ENCODE results near the gene COL1A1. TPM values are rescaled to one million over a fixed set of nuclear protein-coding genes. Genes with fewer than 3 reads are reported as not detected.

COL1A1 gene
- total RNA-seq, 4 donors from 2014 or later: 14.3 to 109 (median 36.6) TPM

DNA sequence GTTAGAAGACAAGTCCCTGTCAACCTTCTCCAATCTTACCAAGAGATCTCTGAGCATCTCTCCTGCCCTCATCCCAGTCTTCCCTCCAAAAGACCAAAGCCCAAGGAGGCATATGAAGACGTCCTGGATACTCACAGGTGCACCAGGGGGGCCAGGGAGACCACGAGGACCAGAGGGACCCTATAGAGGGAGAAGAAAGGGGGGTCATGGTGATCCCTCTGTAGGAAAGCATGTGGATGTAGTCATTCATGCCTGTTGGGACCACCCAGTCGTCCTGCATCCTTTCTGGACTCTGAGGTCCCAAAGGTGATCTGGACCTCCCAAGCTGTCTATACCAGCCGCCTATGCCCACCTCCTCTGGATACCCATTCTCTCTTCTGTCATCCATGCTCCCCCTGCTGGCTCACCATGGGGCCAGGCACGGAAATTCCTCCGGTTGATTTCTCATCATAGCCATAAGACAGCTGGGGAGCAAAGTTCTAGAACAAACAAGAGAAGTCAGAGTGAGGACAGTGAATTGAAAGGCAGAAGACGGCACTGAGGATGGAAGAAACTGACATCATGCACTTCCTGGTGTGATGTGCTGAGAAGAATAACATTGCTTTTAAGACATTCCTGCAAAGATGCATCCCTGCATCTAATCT, 3.3 kb downstream of the COL1A1 start:
- TF ChIP-seq, protein P1, sequence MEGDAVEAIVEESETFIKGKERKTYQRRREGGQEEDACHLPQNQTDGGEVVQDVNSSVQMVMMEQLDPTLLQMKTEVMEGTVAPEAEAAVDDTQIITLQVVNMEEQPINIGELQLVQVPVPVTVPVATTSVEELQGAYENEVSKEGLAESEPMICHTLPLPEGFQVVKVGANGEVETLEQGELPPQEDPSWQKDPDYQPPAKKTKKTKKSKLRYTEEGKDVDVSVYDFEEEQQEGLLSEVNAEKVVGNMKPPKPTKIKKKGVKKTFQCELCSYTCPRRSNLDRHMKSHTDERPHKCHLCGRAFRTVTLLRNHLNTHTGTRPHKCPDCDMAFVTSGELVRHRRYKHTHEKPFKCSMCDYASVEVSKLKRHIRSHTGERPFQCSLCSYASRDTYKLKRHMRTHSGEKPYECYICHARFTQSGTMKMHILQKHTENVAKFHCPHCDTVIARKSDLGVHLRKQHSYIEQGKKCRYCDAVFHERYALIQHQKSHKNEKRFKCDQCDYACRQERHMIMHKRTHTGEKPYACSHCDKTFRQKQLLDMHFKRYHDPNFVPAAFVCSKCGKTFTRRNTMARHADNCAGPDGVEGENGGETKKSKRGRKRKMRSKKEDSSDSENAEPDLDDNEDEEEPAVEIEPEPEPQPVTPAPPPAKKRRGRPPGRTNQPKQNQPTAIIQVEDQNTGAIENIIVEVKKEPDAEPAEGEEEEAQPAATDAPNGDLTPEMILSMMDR (IDR thresholded peaks at IDR 0.05; ENCODE audit: low read depth): no peak

DNA sequence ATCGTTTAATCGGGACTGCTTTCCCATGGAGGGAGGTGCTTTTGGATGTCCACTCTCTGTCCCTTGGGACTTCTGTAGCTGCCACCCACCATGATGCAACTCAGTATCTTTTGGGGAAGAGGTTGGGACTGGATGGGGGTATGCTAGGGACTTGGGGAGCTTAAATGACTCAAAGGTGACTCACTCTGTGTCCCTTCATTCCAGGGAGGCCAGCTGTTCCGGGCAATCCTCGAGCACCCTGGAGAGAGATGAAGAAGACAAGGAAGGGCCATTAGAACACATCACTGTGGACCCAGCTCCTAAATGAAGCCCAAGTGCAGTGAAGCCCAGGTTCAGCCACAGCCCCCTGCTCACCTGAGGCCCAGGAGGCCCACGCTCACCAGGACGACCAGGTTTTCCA, 4.6 kb downstream of the COL1A1 start:
- TF ChIP-seq, protein P1 (IDR thresholded peaks at IDR 0.05; ENCODE audit: low read depth): no peak

DNA sequence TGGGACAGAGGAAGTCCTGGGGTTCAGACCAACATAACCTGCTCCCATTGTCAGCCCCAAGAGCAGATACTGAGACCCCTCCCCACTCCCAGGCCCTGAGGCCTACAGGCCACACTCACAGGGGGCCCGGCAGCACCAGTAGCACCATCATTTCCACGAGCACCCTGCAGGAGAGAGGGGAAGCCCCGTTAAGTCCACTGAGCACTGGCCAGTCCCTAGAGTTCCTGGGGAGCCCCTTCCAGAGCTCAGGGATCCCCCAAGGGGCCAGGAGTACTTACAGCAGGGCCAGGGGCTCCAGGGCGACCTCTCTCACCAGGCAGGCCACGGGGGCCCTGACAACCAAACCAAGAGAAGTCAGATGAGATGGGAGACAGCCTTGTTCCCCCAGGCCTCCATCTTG, 5.4 kb downstream of the COL1A1 start:
- TF ChIP-seq, protein P1 (IDR thresholded peaks at IDR 0.05; ENCODE audit: low read depth): no peak

DNA sequence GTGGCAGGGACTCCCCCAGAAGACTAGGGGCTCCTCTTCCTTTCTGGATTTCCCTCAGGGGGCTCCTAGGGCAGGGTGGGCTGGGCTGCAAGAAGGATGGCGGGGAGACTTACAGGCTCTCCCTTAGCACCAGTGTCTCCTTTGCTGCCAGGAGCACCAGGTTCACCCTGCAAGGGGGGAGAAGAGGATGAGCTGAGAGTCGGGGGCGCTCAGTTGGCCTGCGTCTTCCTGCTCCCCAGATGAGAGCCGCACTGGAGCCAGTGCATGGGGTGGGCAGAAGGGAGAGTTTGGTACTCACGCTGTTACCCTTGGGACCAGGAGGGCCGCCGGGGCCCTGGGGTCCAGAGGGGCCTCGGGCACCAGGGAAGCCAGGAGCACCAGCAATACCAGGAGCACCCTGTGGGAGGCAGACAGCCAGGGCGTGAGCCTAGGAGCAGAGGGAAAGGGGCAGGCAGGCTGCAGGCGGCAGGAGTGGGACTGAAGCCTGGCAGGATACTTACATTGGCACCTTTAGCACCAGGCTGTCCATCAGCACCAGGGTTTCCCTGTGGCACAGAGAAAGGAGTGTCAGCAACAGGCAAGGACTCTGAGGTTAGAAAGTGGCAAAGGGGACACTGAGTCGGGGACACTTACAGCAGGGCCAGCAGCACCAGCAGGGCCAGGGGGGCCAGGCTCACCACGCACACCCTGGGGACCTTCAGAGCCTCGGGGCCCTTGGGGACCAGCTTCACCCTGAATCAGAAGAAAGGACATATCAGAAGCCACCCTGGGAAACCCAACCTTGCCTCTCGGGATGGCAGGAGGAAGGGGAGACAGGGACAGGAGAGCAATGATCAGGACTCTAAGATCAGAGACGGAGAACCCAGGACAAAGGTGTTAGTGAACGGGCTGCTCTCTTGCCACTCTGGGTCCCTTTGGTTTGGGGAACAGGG, 6.2 kb downstream of the COL1A1 start:
- TF ChIP-seq, protein P1 (IDR thresholded peaks at IDR 0.05; ENCODE audit: low read depth): no peak

DNA sequence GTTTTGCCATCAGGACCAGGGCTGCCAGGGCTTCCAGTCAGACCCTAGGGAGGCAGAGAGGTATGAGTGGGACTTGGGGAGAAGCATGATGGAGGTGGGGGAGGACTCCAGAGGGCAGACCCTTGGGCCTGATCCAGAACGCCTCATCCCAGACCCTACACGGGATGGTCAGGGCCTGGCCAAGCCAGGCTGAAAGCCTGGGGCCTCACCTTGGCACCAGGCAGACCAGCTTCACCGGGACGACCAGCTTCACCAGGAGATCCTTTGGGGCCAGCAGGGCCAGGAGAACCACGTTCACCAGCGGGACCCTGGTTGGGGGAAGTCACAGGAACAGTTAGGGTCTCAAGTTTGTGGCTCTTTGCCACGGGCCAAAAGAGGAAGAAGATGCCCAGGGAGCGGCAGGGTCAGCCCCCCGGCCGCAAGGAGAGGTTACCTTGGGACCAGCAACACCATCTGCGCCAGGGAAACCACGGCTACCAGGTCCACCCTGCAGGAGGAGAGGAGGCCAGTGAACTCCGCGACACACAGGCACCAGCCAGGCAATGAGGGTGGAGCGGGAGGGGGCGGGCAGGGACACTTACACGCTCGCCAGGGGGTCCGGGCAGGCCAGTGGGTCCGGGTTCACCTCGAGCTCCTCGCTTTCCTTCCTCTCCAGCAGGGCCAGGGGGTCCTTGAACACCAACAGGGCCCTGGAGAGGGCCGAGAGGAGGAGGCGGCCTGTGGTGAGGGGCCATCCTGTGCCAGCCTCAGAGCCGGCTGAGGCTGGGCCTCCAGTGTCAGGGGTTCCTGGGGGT, 7.1 kb downstream of the COL1A1 start:
- TF ChIP-seq, protein P1 (IDR thresholded peaks at IDR 0.05; ENCODE audit: low read depth): no peak

DNA sequence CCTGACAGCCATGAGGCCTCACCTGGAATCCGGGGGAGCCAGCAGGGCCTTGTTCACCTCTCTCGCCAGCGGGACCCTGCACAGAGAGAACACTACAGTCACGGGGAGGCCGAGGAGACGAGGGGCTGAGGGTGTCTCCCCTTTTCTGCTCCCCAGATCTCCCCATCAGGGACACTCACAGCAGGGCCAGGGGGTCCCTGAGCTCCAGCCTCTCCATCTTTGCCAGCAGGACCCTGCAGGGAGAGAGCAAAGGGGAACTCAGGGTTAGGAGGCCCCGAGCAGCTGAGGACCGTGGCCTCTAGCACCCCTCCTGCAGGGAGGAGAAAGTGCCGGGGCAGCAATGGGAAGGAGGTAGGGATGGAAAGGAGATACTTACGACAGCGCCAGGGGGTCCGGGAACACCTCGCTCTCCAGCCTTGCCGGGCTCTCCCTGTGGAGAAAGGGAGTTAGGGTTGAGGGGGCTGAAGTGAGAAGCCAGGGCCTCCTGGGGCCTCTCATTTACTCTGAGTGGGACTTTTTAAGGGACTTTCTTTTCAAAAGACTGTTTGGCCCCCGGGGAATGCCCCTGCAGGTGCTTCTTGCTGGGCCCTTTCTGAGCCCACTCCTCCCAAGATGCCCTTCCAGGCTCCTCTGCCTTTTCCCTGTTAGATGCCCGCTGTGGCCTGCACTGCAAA, 8.7 kb downstream of the COL1A1 start:
- TF ChIP-seq, protein P1 (IDR thresholded peaks at IDR 0.05; ENCODE audit: low read depth): no peak
